Measurements from ENCODE around the gene MAL. TPM values are rescaled to one million over a fixed set of nuclear protein-coding genes. Genes with fewer than 3 reads are reported as not detected.
"Not testable (repeated sequence)": the region's sequence is repeated elsewhere in the genome, so short reads cannot be mapped to it uniquely, and the experiment has no call there.

MAL gene
- total RNA-seq, 1 donor from 2014 or later, result 9.6 TPM

GRCh38 chr2:95091885-95092555 is 66.5 kb downstream of the MAL start:
- peaks cover 3% of the 10 kb centered on the region for H3K36me3 ChIP-seq (ENCODE audit: control insufficient read depth, insufficient read depth, low read length)
- no peaks in the 10 kb centered on the region for H3K27me3 ChIP-seq (ENCODE audit: control insufficient read depth, insufficient read depth, low read length)
- DNase-seq (ENCODE audit: low read depth), result no peak
- H3K4me3 ChIP-seq (ENCODE audit: low read depth, low read length), result no peak overlapping the region
- no peak for TF ChIP-seq CTCF (IDR thresholded peaks at IDR 0.05; ENCODE audit: insufficient read depth, low read length, poor library complexity, severe bottlenecking)

GRCh38 chr2:95098273-95098672 is 72.8 kb downstream of the MAL start:
- H3K4me3 ChIP-seq (ENCODE audit: low read depth, low read length); H3K27me3 ChIP-seq (ENCODE audit: control insufficient read depth, insufficient read depth, low read length); DNase-seq (ENCODE audit: low read depth); H3K36me3 ChIP-seq (ENCODE audit: control insufficient read depth, insufficient read depth, low read length): not testable (repeated sequence)

- H3K27me3 ChIP-seq (ENCODE audit: control insufficient read depth, insufficient read depth, low read length), result no peaks in the 10 kb centered on the region
- DNase-seq (ENCODE audit: low read depth), result no peak
Observed at GRCh38 chr2:95099910-95100309, 74.4 kb downstream of the MAL start.

More at GRCh38 chr2:95099910-95100309, 74.4 kb downstream of the MAL start:
- H3K36me3 ChIP-seq (ENCODE audit: control insufficient read depth, insufficient read depth, low read length), result peaks cover 2% of the 10 kb centered on the region
- no peak for TF ChIP-seq CTCF (IDR thresholded peaks at IDR 0.05; ENCODE audit: insufficient read depth, low read length, poor library complexity, severe bottlenecking)
- no peak overlapping the region for H3K4me3 ChIP-seq (ENCODE audit: low read depth, low read length)

Other genes with a start within 250 kb of the MAL start
- gene TEKT4, start 154.3 kb upstream of the MAL start, total RNA-seq, result not detected in 2 replicates
- gene MRPS5, start 96.1 kb downstream of the MAL start, total RNA-seq, result 44.9 and 66.1 TPM in 2 replicates
- gene ZNF514, start 134.1 kb downstream of the MAL start, total RNA-seq, result 8.2 and 8.9 TPM in 2 replicates
- gene ZNF2, start 140.1 kb downstream of the MAL start, total RNA-seq, result 5.1 and 6.1 TPM in 2 replicates
- 6.7 and 9.1 TPM in 2 replicates for gene ZNF892, start 181.8 kb downstream of the MAL start, total RNA-seq
- gene PROM2, start 248.7 kb downstream of the MAL start, total RNA-seq, result 2.3 and 3.4 TPM in 2 replicates

Measured in kidney epithelial cell (primary cell).